ENCODE measurements around the gene GALK1. TPM values are rescaled to one million over a fixed set of nuclear protein-coding genes. Genes with fewer than 3 reads are reported as not detected.

The GALK1 gene
- total and polyA plus RNA-seq, 4 donors, result 14.8 to 28.0 (median 24.9) TPM

- WGBS (ENCODE audit: insufficient coverage), result 88% methylated on average over 13 of the region's 24 CpGs
- Histone ChIP-seq H3K4me1 (ENCODE audit: control insufficient read depth, insufficient read depth, low read length) (peaks cover 41% of the 10 kb centered on the region), H3K27me3 (ENCODE audit: control insufficient read depth, insufficient read depth, low read length) (no peaks in the 10 kb centered on the region), H3K4me3 (ENCODE audit: low read depth, low read length) (no peak overlapping the region), H3K27ac (ENCODE audit: low read depth, low read length) (no peak overlapping the region), H3K9me3 (ENCODE audit: control insufficient read depth, insufficient read depth, low read length) (no peaks in the 10 kb centered on the region), H3K36me3 (ENCODE audit: control insufficient read depth, insufficient read depth, low read length) (peaks cover 68% of the 10 kb centered on the region)
- no peak for DNase-seq (ENCODE audit: low read depth in 4 of 6, low spot score in 6 of 6)
Measured at GRCh38 chr17:75751676-75752404, 13.2 kb downstream of the GALK1 start.

- H3K9me3 ChIP-seq (ENCODE audit: control insufficient read depth, insufficient read depth, low read length), result no peaks in the 10 kb centered on the region
- WGBS (ENCODE audit: insufficient coverage), result 86% methylated on average over 22 of the region's 23 CpGs
- peaks cover 41% of the 10 kb centered on the region for H3K4me1 ChIP-seq (ENCODE audit: control insufficient read depth, insufficient read depth, low read length)
Measured at GRCh38 chr17:75750661-75751423, 14.2 kb downstream of the GALK1 start.

GRCh38 chr17:75749545-75750389, 15.2 kb downstream of the GALK1 start:
- Histone ChIP-seq H3K9me3 (ENCODE audit: control insufficient read depth, insufficient read depth, low read length) (no peaks in the 10 kb centered on the region), H3K4me1 (ENCODE audit: control insufficient read depth, insufficient read depth, low read length) (peaks cover 38% of the 10 kb centered on the region), H3K27me3 (ENCODE audit: control insufficient read depth, insufficient read depth, low read length) (no peaks in the 10 kb centered on the region), H3K4me3 (ENCODE audit: low read depth, low read length) (no peak overlapping the region), H3K27ac (ENCODE audit: low read depth, low read length) (no peak overlapping the region), H3K36me3 (ENCODE audit: control insufficient read depth, insufficient read depth, low read length) (peaks cover 49% of the 10 kb centered on the region)
- 19% methylated on average over 20 of the region's 20 CpGs for WGBS (ENCODE audit: insufficient coverage)
- DNase-seq (ENCODE audit: low read depth in 4 of 6, low spot score in 6 of 6), result peak in 3 of 6 donors; percentile 50 to 88 (median 81)

More at GRCh38 chr17:75750661-75751423, 14.2 kb downstream of the GALK1 start:
- no peaks in the 10 kb centered on the region for H3K27me3 ChIP-seq (ENCODE audit: control insufficient read depth, insufficient read depth, low read length)
- H3K27ac ChIP-seq (ENCODE audit: low read depth, low read length), result no peak overlapping the region
- no peak overlapping the region for H3K4me3 ChIP-seq (ENCODE audit: low read depth, low read length)
- H3K36me3 ChIP-seq (ENCODE audit: control insufficient read depth, insufficient read depth, low read length), result peaks cover 60% of the 10 kb centered on the region
- no peak for DNase-seq (ENCODE audit: low read depth in 4 of 6, low spot score in 6 of 6)

DNA sequence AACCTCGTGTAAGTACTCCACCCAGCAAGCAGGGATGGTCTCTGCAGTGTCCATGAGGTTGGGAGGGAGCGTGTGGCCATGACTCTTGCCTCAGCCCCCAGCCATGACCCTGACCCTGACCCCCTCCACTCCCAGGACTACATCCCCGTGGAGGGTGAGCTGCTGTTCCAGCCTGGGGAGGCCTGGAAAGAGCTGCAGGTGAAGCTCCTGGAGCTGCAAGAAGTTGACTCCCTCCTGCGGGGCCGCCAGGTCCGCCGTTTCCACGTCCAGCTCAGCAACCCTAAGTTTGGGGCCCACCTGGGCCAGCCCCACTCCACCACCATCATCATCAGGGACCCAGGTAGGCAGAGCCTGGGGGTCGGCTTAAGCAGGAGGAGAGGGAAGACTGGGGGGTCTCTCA, 16.3 kb downstream of the GALK1 start:
- 64% methylated on average over 1 of the region's 9 CpGs for WGBS (ENCODE audit: insufficient coverage)
- no peak overlapping the region for H3K27ac ChIP-seq (ENCODE audit: low read depth, low read length)
- no peaks in the 10 kb centered on the region for H3K27me3 ChIP-seq (ENCODE audit: control insufficient read depth, insufficient read depth, low read length)
- H3K4me1 ChIP-seq (ENCODE audit: control insufficient read depth, insufficient read depth, low read length), result peaks cover 29% of the 10 kb centered on the region
- DNase-seq (ENCODE audit: low read depth in 4 of 6, low spot score in 6 of 6), result no peak
- no peaks in the 10 kb centered on the region for H3K9me3 ChIP-seq (ENCODE audit: control insufficient read depth, insufficient read depth, low read length)
- peaks cover 42% of the 10 kb centered on the region for H3K36me3 ChIP-seq (ENCODE audit: control insufficient read depth, insufficient read depth, low read length)
- no peak overlapping the region for H3K4me3 ChIP-seq (ENCODE audit: low read depth, low read length)

GRCh38 chr17:75743625-75744206, 21.3 kb downstream of the GALK1 start:
- peaks cover 44% of the 10 kb centered on the region for H3K36me3 ChIP-seq (ENCODE audit: control insufficient read depth, insufficient read depth, low read length)
- no peak for DNase-seq (ENCODE audit: low read depth in 4 of 6, low spot score in 6 of 6)
- H3K4me1 ChIP-seq (ENCODE audit: control insufficient read depth, insufficient read depth, low read length), result peaks cover 6% of the 10 kb centered on the region
- H3K27ac ChIP-seq (ENCODE audit: low read depth, low read length), result no peak overlapping the region
- no peaks in the 10 kb centered on the region for H3K27me3 ChIP-seq (ENCODE audit: control insufficient read depth, insufficient read depth, low read length)
- WGBS (ENCODE audit: insufficient coverage), result 95% methylated on average over 23 of the region's 25 CpGs
- no peak overlapping the region for H3K4me3 ChIP-seq (ENCODE audit: low read depth, low read length)
- no peaks in the 10 kb centered on the region for H3K9me3 ChIP-seq (ENCODE audit: control insufficient read depth, insufficient read depth, low read length)

- 91% methylated on average over 17 of the region's 25 CpGs for WGBS (ENCODE audit: insufficient coverage)
- no peaks in the 10 kb centered on the region for H3K27me3 ChIP-seq (ENCODE audit: control insufficient read depth, insufficient read depth, low read length)
- no peak overlapping the region for H3K27ac ChIP-seq (ENCODE audit: low read depth, low read length)
- peaks cover 2% of the 10 kb centered on the region for H3K4me1 ChIP-seq (ENCODE audit: control insufficient read depth, insufficient read depth, low read length)
- H3K9me3 ChIP-seq (ENCODE audit: control insufficient read depth, insufficient read depth, low read length), result no peaks in the 10 kb centered on the region
- DNase-seq (ENCODE audit: low read depth in 4 of 6, low spot score in 6 of 6), result no peak
- peaks cover 44% of the 10 kb centered on the region for H3K36me3 ChIP-seq (ENCODE audit: control insufficient read depth, insufficient read depth, low read length)
- H3K4me3 ChIP-seq (ENCODE audit: low read depth, low read length), result no peak overlapping the region
Measured at GRCh38 chr17:75742337-75742736, 22.7 kb downstream of the GALK1 start.

DNA sequence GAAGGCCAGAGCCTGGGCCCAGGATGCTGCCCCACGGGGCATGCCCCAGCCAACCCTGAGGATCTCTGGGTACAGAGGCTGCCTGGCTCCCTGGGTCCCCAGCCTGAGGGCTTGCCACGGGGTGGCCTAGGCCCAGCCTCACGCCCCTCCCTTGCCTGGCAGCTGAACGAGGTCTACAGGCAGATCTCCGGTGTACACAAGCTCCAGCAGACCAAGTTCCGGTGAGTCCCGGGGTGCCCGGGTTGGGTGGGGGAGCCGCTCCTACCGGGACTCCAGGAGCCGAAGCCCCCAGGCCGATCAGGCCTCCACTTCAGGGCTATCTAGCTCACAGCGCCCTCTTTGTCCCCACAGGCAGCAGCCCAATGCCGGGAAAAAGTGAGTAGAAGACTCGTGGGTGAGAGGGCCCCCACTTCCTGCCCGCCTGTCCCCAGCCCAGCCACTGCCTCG, 24.3 kb downstream of the GALK1 start:
- no peaks in the 10 kb centered on the region for H3K9me3 ChIP-seq (ENCODE audit: control insufficient read depth, insufficient read depth, low read length)
- H3K4me1 ChIP-seq (ENCODE audit: control insufficient read depth, insufficient read depth, low read length), result peaks cover 2% of the 10 kb centered on the region
- WGBS (ENCODE audit: insufficient coverage), result 70% methylated on average over 7 of the region's 17 CpGs
- H3K36me3 ChIP-seq (ENCODE audit: control insufficient read depth, insufficient read depth, low read length), result peaks cover 61% of the 10 kb centered on the region
- H3K27me3 ChIP-seq (ENCODE audit: control insufficient read depth, insufficient read depth, low read length), result no peaks in the 10 kb centered on the region
- DNase-seq (ENCODE audit: low read depth in 4 of 6, low spot score in 6 of 6), result no peak
- H3K27ac ChIP-seq (ENCODE audit: low read depth, low read length), result no peak overlapping the region
- H3K4me3 ChIP-seq (ENCODE audit: low read depth, low read length), result no peak overlapping the region

GRCh38 chr17:75740215-75740614, 24.8 kb downstream of the GALK1 start:
- WGBS (ENCODE audit: insufficient coverage), result 90% methylated on average over 12 of the region's 17 CpGs
- no peaks in the 10 kb centered on the region for H3K27me3 ChIP-seq (ENCODE audit: control insufficient read depth, insufficient read depth, low read length)
- no peaks in the 10 kb centered on the region for H3K9me3 ChIP-seq (ENCODE audit: control insufficient read depth, insufficient read depth, low read length)
- no peak overlapping the region for H3K27ac ChIP-seq (ENCODE audit: low read depth, low read length)
- H3K4me3 ChIP-seq (ENCODE audit: low read depth, low read length), result no peak overlapping the region
- H3K4me1 ChIP-seq (ENCODE audit: control insufficient read depth, insufficient read depth, low read length), result peaks cover 2% of the 10 kb centered on the region
- no peak for DNase-seq (ENCODE audit: low read depth in 4 of 6, low spot score in 6 of 6)
- H3K36me3 ChIP-seq (ENCODE audit: control insufficient read depth, insufficient read depth, low read length), result peaks cover 61% of the 10 kb centered on the region

DNA sequence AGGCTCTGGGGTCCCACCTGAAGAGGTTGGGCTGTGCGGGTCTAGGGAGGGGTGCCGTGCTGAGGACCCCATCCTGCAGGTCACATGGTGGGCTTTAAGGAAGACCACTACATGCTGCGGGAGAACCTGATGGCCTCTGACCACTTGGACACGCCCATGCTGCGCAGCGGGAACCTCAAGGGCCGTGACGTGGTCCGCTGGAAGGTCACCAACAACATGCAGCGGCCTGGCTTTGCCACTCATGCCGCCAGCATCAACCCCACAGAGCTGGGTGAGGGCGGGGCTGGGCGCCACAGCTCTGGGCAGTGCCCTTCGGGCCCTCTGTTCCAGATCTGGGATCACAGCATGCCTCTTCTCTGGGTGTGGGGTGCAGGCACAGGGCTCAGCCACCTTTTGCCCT, 25.2 kb downstream of the GALK1 start:
- 90% methylated on average over 14 of the region's 14 CpGs for WGBS (ENCODE audit: insufficient coverage)
- peaks cover 2% of the 10 kb centered on the region for H3K4me1 ChIP-seq (ENCODE audit: control insufficient read depth, insufficient read depth, low read length)
- H3K36me3 ChIP-seq (ENCODE audit: control insufficient read depth, insufficient read depth, low read length), result peaks cover 61% of the 10 kb centered on the region
- H3K27ac ChIP-seq (ENCODE audit: low read depth, low read length), result no peak overlapping the region
- H3K27me3 ChIP-seq (ENCODE audit: control insufficient read depth, insufficient read depth, low read length), result no peaks in the 10 kb centered on the region
- H3K9me3 ChIP-seq (ENCODE audit: control insufficient read depth, insufficient read depth, low read length), result no peaks in the 10 kb centered on the region
- DNase-seq (ENCODE audit: low read depth in 4 of 6, low spot score in 6 of 6), result no peak
- H3K4me3 ChIP-seq (ENCODE audit: low read depth, low read length), result no peak overlapping the region

All from spinal cord (tissue), 10 donors.